CD4-positive, alpha-beta T cell (primary cell): ENCODE data around the gene RPL36A. TPM values are rescaled to one million over a fixed set of nuclear protein-coding genes. Genes with fewer than 3 reads are reported as not detected.

ENCODE experiments used
- ATAC-seq: fragments of 200-7000 bp; cut with Tn5 transposase; one replicate; pipeline ENCODE4 v1.10.0; 2022; ENCODE audit warnings: mild to moderate bottlenecking; ENCODE audit not compliant: poor library complexity
- CTCF ChIA-PET: fragments of 350-600 bp; sonication (Branson Sonifier 250); formaldehyde crosslinking; loops from one replicate; lab custom pipeline; 2021; ENCODE audit warnings: antibody characterized with exemption, inconsistent platforms; lab: Charles Lee
- POLR2A ChIA-PET: fragments of 350-600 bp; sonication (Branson Sonifier 250); formaldehyde crosslinking; loops from one replicate; lab custom pipeline; 2021; ENCODE audit warnings: antibody characterized with exemption, inconsistent platforms; lab: Charles Lee
- DNase-seq, 14 experiments: peaks; one replicate each; pipeline ENCODE4 v3.0.0-alpha.2; 2013 to 2020; ENCODE audit warnings: mixed read lengths in 2 of 14
- H3K27ac ChIP-seq, 2 donors: one replicate each; pipeline versions ENCODE4 v1.5.1 to v1.7.0; 2013; ENCODE audit warnings: low read length in 2 of 2, low read depth in 1 of 2, mild to moderate bottlenecking in 1 of 2
- H3K27me3 ChIP-seq, 2 experiments: 1 replicate in 1 of 2; 2 replicates in 1 of 2; pipeline versions ENCODE4 v1.6.1 to v1.7.0; 2013; ENCODE audit warnings: low read length in 2 of 2, control low read depth in 1 of 2, mild to moderate bottlenecking in 1 of 2, moderate library complexity in 1 of 2; ENCODE audit not compliant: insufficient read depth in 2 of 2, control insufficient read depth in 1 of 2
- H3K36me3 ChIP-seq: one replicate; pipeline ENCODE4 v1.6.1; 2013; ENCODE audit warnings: low read length, control low read depth; ENCODE audit not compliant: insufficient read depth
- H3K4me1 ChIP-seq: one replicate; pipeline ENCODE4 v1.6.1; 2013; ENCODE audit warnings: low read length, control low read depth; ENCODE audit not compliant: insufficient read depth
- H3K4me3 ChIP-seq: one replicate; pipeline ENCODE4 v1.5.1; 2013; ENCODE audit warnings: mild to moderate bottlenecking, low read length, moderate library complexity
- H3K9me3 ChIP-seq, 2 experiments: 1 replicate in 1 of 2; 2 replicates in 1 of 2; pipeline versions ENCODE4 v1.6.1 to v1.7.0; 2013; ENCODE audit warnings: low read length in 2 of 2, mild to moderate bottlenecking in 2 of 2, control low read depth in 1 of 2, moderate library complexity in 1 of 2; ENCODE audit not compliant: control insufficient read depth in 1 of 2, insufficient read depth in 1 of 2
- H3K27ac Mint-ChIP-seq: one replicate; pipeline ENCODE4 v1.8.0; 2020; ENCODE audit warnings: mixed read lengths
- H3K27me3 Mint-ChIP-seq: one replicate; pipeline ENCODE4 v1.8.0; 2021; ENCODE audit warnings: mixed read lengths
- H3K36me3 Mint-ChIP-seq: one replicate; pipeline ENCODE4 v1.8.0; 2021; ENCODE audit warnings: low read depth, mixed read lengths
- H3K4me1 Mint-ChIP-seq: one replicate; pipeline ENCODE4 v1.8.0; 2021; ENCODE audit warnings: low read depth, mixed read lengths
- H3K4me3 Mint-ChIP-seq: one replicate; pipeline ENCODE4 v1.8.0; 2020; ENCODE audit warnings: mild to moderate bottlenecking, mixed read lengths
- H3K9me3 Mint-ChIP-seq: one replicate; pipeline ENCODE4 v1.8.0; 2020; ENCODE audit warnings: mixed read lengths
- CTCF ChIP-seq: fragments of 200-600 bp; IDR thresholded peaks from one replicate; pipeline ENCODE4 v1.8.0; 2022; ENCODE audit warnings: antibody characterized with exemption, mild to moderate bottlenecking
- intact Hi-C, 2 experiments: fragments of 100-400 bp; cut with DNase I in 1 of 2; cut with micrococcal nuclease in 1 of 2; formaldehyde crosslinking; loops; one replicate each; pipeline versions ENCODE4 v1.15.1 to v1.9.0; 2023 to 2025; cut with DNase I, micrococcal nuclease
- total RNA-seq, 174 experiments: library from RNA in 2 of 174; stranded (reverse) in 2 of 174; gene quantifications; one replicate each; pipeline ENCODE4 v1.2.3 and lab custom pipeline; 2021 to 2026

The RPL36A gene
- total RNA-seq, 2 experiments from 2014 or later = 417 to 536 TPM

DNA sequence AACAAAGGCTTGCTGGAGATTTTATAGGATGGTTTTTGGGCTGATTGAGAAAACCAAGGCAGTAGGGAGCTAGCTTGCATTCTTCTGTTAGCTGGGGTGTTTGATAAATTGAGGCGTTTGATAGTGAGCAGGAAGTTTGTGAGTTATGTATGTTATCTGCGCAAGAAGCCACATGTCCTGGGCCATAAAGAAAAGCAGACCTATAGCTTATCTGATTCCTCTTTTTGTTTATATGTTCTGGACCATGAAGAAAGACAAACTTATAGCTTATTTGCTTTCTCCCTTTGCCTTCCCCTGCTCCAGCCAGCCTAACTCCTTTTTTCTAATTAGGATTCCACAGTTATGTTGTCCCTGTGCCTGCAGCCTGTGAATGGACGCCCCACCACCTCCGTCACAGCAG is 26.4 kb downstream of the RPL36A start:
- POLR2A ChIA-PET = interaction anchor here (1.0 to 3.5 kb wide), 4 partner anchors 10 to 515 kb away, joined by 3 to 16 read pairs (median 8); partner anchors contain the start of genes ARMCX4, GLA, HNRNPH2 and RPL36A

DNA sequence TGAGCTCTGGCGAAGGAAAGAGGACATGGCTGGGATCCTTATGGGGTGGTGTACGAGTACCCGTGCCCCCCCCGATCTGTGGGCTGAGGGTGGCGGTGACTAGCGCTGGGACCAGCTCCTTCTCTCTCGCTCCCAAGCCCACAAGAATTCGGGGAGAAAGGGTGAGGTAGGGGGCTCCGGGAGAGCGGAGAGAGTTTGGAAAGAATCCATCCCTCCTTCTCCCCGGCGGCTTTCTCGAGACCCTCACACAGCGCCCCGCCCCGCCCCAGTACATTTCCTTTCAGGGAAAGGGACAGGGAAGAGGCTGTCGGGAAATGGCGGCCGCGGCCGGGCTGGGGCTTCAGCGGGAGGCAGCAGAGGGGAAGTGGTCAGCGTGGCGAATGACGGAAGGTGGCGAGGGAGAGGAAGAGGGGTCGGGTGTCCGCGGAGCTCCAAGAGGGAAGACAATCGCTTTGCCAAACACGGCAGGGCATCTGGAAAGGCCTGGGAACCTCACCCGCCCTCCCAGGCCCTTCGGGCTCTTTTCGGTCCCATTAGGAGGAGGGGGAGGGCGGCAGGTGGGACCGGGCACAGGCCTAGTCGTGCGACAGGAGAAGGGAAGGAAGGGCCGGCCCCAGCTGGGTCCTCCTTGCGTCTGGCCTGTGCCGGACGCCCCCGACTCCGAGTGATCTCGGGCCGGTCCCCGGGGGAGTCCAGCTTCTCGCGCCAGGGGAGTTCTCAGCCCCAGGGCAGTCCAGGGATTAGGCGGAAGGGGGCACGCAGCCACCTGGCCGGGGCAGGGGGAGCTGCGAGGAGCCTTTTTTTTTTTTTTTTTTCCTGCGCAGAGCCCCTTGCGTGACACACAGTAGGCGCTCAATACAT is 27.4 kb downstream of the RPL36A start:
- ATAC-seq (peak; percentile 31), DNase-seq (peak in 10 of 14 experiments; percentile 6 to 56 (median 24))
- no peak for TF ChIP-seq CTCF
- ChIA-PET CTCF (interaction anchor here (0.6 to 1.1 kb wide), 3 partner anchors 28 to 1841 kb away, joined by 3 to 4 read pairs (median 3); no protein-coding TSS in a partner anchor), POLR2A (interaction anchor here (0.8 to 3.5 kb wide), 7 partner anchors 9 to 514 kb away, joined by 3 to 16 read pairs (median 4); partner anchors contain the start of genes ARMCX4, GLA, HNRNPH2 and RPL36A)
- H3K36me3 ChIP-seq = peaks cover 8% of the 10 kb centered on the region
- H3K4me3 ChIP-seq = peak overlapping the region; percentile 84
- Mint-ChIP-seq H3K9me3 (no peaks in the 10 kb centered on the region), H3K36me3 (peaks cover 34% of the 10 kb centered on the region), H3K4me1 (peaks cover 52% of the 10 kb centered on the region), H3K27me3 (no peaks in the 10 kb centered on the region), H3K27ac (peak overlapping the region; percentile 96), H3K4me3 (peak overlapping the region; percentile 94)
- peaks cover 22% of the 10 kb centered on the region for H3K4me1 ChIP-seq
- no peaks in the 10 kb centered on the region for H3K9me3 ChIP-seq
- H3K27ac ChIP-seq = peak overlapping the region; percentile 35 to 71
- H3K27me3 ChIP-seq = no peaks in the 10 kb centered on the region
- intact Hi-C loops = loop anchor here (5.0 to 10.0 kb wide), 6 partner anchors 71 to 1444 kb away; partner anchors contain the start of genes ZMAT1 (in 2 of the 2), GPRASP1 (in 1 of the 2) and TIMM8A (in 1 of the 2)

More for the DNA sequence above, 26.4 kb downstream of the RPL36A start:
- peak overlapping the region; percentile 94 for H3K4me3 Mint-ChIP-seq
- H3K4me1 Mint-ChIP-seq = peaks cover 62% of the 10 kb centered on the region
- peaks cover 19% of the 10 kb centered on the region for H3K36me3 ChIP-seq
- no peak overlapping the region for H3K27ac ChIP-seq
- no peak overlapping the region for H3K4me3 ChIP-seq
- TF ChIP-seq CTCF = no peak
- CTCF ChIA-PET = interaction anchor here (2.9 kb wide), 1 partner anchor 27 kb away, joined by 12 read pairs; the partner anchor contains the start of gene RPL36A
- peaks cover 26% of the 10 kb centered on the region for H3K4me1 ChIP-seq
- intact Hi-C loops = loop anchor here (5.0 to 10.0 kb wide), 6 partner anchors 70 to 1445 kb away; partner anchors contain the start of genes ZMAT1 (in 2 of the 2), GPRASP1 (in 1 of the 2) and TIMM8A (in 1 of the 2)
- H3K27ac Mint-ChIP-seq = peak overlapping the region; percentile 96
- no peaks in the 10 kb centered on the region for H3K9me3 ChIP-seq
- H3K27me3 Mint-ChIP-seq = no peaks in the 10 kb centered on the region
- no peak for ATAC-seq
- peaks cover 44% of the 10 kb centered on the region for H3K36me3 Mint-ChIP-seq
- no peak for DNase-seq
- no peaks in the 10 kb centered on the region for H3K27me3 ChIP-seq
- no peaks in the 10 kb centered on the region for H3K9me3 Mint-ChIP-seq

DNA sequence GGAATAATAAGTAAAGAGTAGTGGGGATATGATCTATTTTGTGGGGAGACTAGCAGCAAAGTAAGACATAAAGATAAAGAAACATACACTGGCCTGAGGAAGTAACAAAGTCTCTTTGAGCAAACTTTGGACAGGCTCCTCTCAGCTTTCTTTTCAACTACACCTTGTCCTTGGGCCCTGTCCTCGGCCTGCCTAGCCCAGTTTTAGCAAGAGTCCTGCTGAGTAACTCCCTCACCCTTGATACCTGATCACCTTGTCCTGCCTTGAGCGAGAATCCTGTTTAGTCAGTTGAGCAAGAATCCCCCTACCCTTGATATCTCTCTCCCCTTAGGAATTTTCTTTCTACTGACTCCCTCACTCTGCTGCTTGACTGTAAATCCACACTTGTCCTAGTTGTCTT is 28.7 kb downstream of the RPL36A start:
- Histone ChIP-seq H3K4me1 (peaks cover 22% of the 10 kb centered on the region), H3K27ac (no peak overlapping the region), H3K4me3 (no peak overlapping the region), H3K36me3 (peaks cover 2% of the 10 kb centered on the region), H3K27me3 (no peaks in the 10 kb centered on the region), H3K9me3 (no peaks in the 10 kb centered on the region)
- ATAC-seq (no peak), DNase-seq (no peak)
- peaks cover 50% of the 10 kb centered on the region for H3K4me1 Mint-ChIP-seq
- peak overlapping the region; percentile 94 for H3K4me3 Mint-ChIP-seq
- H3K9me3 Mint-ChIP-seq = no peaks in the 10 kb centered on the region
- H3K27me3 Mint-ChIP-seq = no peaks in the 10 kb centered on the region
- H3K27ac Mint-ChIP-seq = peak overlapping the region; percentile 96
- ChIA-PET CTCF (interaction anchor here (0.9 kb wide), 1 partner anchor 29 kb away, joined by 3 read pairs; no protein-coding TSS in a partner anchor), POLR2A (interaction anchor here (1.0 to 3.0 kb wide), 2 partner anchors 112 to 512 kb away, joined by 4 to 16 read pairs; partner anchors contain the start of gene ZMAT1)
- H3K36me3 Mint-ChIP-seq = peaks cover 29% of the 10 kb centered on the region
- no peak for TF ChIP-seq CTCF
- intact Hi-C loops = loop anchor here (5.0 to 10.0 kb wide), 6 partner anchors 72 to 1443 kb away; partner anchors contain the start of genes ZMAT1 (in 2 of the 2), GPRASP1 (in 1 of the 2) and TIMM8A (in 1 of the 2)
